Activated naive CD8-positive, alpha-beta T cell (primary cell): ENCODE data around the gene ULK4.
"Not testable (repeated sequence)": the region's sequence is repeated elsewhere in the genome, so short reads cannot be mapped to it uniquely, and the experiment has no call there.

Source experiments
- H3K27ac Mint-ChIP-seq: one replicate; pipeline ENCODE4 v1.8.0; 2021; ENCODE audit warnings: mixed read lengths
- H3K27me3 Mint-ChIP-seq: one replicate; pipeline ENCODE4 v1.8.0; 2021; ENCODE audit warnings: mixed read lengths
- H3K36me3 Mint-ChIP-seq: one replicate; pipeline ENCODE4 v1.8.0; 2021; ENCODE audit warnings: mixed read lengths
- H3K4me1 Mint-ChIP-seq: one replicate; pipeline ENCODE4 v1.8.0; 2021; ENCODE audit warnings: low read depth, mixed read lengths
- H3K4me3 Mint-ChIP-seq: one replicate; pipeline ENCODE4 v1.8.0; 2021; ENCODE audit warnings: mild to moderate bottlenecking, mixed read lengths
- H3K9me3 Mint-ChIP-seq: one replicate; pipeline ENCODE4 v1.8.0; 2021; ENCODE audit warnings: low read depth, mixed read lengths

The ULK4 gene

DNA sequence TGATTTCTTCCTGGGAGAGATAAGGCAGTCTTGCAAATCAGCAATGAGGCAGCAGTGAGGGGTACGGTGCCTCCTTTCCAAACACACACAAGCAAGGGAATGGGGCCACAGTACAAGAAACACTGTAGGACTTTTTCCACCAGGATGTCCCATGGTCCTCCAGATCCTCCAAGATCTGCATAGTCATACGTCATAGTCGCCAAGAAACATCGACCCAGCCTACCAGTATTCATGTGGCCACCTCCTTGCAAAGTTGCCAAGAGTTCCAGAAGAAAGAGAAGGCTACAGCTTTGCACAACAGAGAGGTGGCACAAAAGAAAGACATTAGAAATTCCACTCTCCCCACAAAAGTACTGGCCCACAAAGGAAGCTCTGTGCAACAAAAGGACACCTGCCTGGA, 504.7 kb downstream of the ULK4 start:
- H3K27me3 Mint-ChIP-seq: no peaks in the 10 kb centered on the region
- H3K4me3 Mint-ChIP-seq: no peak overlapping the region

DNA sequence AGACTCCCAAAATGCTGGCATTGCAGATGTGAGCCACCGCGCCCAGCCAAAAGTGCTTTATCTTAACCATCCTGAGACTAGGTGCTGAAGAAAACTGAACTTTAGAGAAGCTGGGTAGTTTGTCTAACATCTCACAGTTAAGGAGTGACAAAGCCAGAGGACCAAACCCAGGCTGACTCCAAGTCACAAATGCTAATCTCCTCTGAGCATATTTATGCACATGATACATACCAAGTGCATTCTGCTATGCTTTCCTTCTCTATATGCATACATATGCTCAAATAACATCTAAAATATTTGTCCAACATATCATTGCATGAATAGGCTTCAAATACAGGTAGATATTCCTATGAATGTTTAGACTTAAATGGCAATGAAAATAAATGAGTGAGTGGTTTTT, 505.7 kb downstream of the ULK4 start:
- Mint-ChIP-seq H3K27me3 (no peaks in the 10 kb centered on the region), H3K9me3 (no peaks in the 10 kb centered on the region), H3K4me1 (no peaks in the 10 kb centered on the region), H3K36me3 (peaks cover 22% of the 10 kb centered on the region), H3K4me3 (no peak overlapping the region), H3K27ac (no peak overlapping the region)

More for the DNA sequence above, 504.7 kb downstream of the ULK4 start:
- H3K4me1 Mint-ChIP-seq: no peaks in the 10 kb centered on the region
- no peaks in the 10 kb centered on the region for H3K9me3 Mint-ChIP-seq
- peaks cover 30% of the 10 kb centered on the region for H3K36me3 Mint-ChIP-seq
- H3K27ac Mint-ChIP-seq: no peak overlapping the region

DNA sequence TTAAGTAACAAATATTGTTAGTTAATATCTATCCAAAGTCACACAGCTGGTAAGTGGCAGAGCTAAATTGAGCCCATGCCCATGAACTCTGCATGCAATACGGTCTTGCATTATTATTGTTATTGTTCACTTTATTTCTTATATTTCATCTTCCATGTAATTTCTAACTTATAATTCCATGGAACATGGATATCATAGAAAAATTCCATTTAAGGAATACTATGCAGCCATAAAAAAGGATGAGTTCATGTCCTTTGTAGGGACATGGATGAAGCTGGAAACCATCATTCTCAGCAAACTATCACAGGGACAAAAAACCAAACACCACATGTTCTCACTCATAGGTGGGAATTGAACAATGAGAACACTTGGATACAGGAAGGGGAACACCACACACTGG, 508.3 kb downstream of the ULK4 start:
- H3K36me3 Mint-ChIP-seq: peaks cover 18% of the 10 kb centered on the region
- H3K27me3 Mint-ChIP-seq, H3K4me3 Mint-ChIP-seq: not testable (repeated sequence)

DNA sequence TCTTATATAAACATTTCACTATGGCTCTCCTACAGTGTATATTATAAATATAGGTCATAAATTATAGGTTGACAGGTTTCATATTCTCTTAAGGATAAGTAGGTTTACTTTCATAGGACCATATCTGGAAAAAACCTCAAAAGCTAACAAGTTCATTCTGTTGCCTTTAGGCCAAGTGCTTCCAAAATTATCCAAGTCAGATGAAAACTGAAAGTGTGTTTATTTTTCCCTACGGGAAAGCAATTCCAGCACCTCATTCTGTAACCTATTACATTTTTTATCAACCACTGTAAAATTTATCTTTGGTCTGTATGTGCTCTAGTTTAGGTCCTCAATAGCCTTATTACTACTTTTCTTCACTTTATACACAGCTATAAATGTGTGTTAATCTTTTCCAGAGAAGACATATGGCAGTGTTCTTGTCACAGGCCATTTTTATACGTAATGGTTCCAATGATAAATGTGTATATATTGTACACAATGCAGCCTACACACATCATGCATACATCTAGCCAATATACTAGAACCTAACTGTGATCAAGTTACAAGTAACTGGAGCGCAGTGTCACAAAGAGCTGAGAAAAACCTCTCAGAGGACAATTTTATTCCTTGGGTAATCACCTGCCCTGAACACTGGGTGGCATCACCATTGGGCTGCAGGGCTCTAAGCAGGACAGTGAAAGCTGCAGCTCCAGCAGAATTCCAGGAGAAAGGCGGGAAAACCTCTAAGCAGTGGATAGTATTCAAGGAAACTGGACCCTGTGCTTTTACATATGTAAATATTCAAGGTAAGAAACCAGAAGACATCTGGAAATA, 511.3 kb downstream of the ULK4 start:
- peaks cover 24% of the 10 kb centered on the region for H3K36me3 Mint-ChIP-seq
- no peaks in the 10 kb centered on the region for H3K27me3 Mint-ChIP-seq
- H3K27ac Mint-ChIP-seq: no peak overlapping the region
- no peaks in the 10 kb centered on the region for H3K9me3 Mint-ChIP-seq
- no peaks in the 10 kb centered on the region for H3K4me1 Mint-ChIP-seq
- H3K4me3 Mint-ChIP-seq: no peak overlapping the region

More for the DNA sequence above, 508.3 kb downstream of the ULK4 start:
- not testable (repeated sequence) for H3K27ac Mint-ChIP-seq, H3K4me1 Mint-ChIP-seq, H3K9me3 Mint-ChIP-seq

DNA sequence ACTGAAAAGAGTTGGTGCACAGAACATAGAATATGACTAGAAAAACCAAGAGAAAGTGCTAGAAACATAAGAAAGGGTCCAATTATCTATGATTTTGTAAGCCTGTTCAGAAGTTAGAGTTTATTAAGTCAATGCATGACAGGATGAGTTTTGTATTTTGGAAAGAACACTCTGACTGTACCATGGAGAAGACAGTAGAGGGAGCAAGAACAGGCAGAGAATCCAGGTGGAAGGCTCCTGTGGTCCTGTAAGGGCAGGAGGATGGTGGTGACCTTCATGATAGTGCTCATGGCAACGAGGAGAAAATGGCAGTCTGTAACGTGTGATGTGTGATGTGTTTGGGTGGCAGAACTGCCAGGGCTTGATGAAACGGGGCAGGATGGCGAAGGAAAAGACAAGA, 513.5 kb downstream of the ULK4 start:
- H3K9me3 Mint-ChIP-seq: no peaks in the 10 kb centered on the region
- H3K36me3 Mint-ChIP-seq: peaks cover 16% of the 10 kb centered on the region
- H3K27ac Mint-ChIP-seq: no peak overlapping the region
- no peak overlapping the region for H3K4me3 Mint-ChIP-seq
- no peaks in the 10 kb centered on the region for H3K4me1 Mint-ChIP-seq
- H3K27me3 Mint-ChIP-seq: no peaks in the 10 kb centered on the region

DNA sequence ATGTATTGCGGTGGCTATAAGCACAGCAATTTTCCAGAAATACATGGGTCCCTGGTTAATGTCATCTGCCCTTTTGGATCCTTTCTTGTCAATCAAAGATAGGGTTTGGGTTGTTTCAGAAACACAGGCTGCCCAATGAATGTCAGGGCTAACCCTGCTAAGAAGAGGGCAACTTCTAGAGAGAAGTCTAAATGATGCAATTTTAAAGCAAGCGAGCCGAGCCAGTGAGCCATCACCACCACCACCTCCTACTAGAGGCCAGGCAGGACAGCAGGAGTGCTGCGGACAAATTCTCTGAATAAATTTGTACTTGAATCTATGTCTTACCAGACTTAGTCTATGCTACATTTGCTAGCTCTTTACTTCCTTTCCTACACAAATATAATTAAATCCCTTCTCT, 514.2 kb downstream of the ULK4 start:
- Mint-ChIP-seq H3K9me3 (no peaks in the 10 kb centered on the region), H3K36me3 (peaks cover 12% of the 10 kb centered on the region), H3K4me1 (no peaks in the 10 kb centered on the region), H3K27me3 (no peaks in the 10 kb centered on the region), H3K27ac (no peak overlapping the region), H3K4me3 (no peak overlapping the region)

DNA sequence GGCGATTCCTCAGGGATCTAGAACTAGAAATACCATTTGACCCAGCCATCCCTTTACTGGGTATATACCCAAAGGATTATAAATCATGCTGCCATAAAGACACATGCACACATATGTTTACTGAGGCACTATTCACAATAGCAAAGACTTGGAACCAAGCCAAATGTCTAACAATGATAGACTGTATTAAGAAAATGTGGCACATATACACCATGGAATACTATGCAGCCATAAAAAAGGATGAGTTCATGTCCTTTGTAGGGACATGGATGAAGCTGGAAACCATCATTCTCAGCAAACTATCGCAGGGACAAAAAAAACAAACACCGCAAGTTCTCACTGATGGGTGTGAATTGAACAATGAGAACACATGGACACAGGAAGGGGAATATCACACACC, 515.6 kb downstream of the ULK4 start:
- H3K4me3 Mint-ChIP-seq, H3K27ac Mint-ChIP-seq, H3K9me3 Mint-ChIP-seq, H3K27me3 Mint-ChIP-seq, H3K4me1 Mint-ChIP-seq: not testable (repeated sequence)
- peaks cover 16% of the 10 kb centered on the region for H3K36me3 Mint-ChIP-seq

DNA sequence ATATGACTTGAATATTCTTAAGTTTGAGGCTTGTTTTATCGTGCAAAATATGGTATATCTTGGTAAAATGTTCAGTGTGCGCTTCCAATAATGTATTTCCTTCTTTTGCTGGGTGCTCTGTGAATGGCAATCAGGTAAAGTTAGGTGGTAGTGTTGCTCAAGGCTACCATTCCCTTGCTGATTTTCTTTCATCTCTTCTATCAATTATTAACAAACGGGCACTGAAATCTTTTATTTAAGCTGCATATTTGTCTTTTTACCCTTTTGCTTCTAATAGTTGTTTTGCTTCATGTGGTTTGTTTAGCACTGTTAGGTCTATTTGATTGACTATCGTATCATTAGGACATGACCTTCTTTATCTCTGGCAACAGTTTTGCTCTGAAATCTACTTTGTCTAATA, 520.3 kb downstream of the ULK4 start:
- peaks cover 13% of the 10 kb centered on the region for H3K9me3 Mint-ChIP-seq
- no peaks in the 10 kb centered on the region for H3K4me1 Mint-ChIP-seq
- peaks cover 17% of the 10 kb centered on the region for H3K36me3 Mint-ChIP-seq
- H3K4me3 Mint-ChIP-seq: no peak overlapping the region
- H3K27ac Mint-ChIP-seq: no peak overlapping the region
- H3K27me3 Mint-ChIP-seq: no peaks in the 10 kb centered on the region

DNA sequence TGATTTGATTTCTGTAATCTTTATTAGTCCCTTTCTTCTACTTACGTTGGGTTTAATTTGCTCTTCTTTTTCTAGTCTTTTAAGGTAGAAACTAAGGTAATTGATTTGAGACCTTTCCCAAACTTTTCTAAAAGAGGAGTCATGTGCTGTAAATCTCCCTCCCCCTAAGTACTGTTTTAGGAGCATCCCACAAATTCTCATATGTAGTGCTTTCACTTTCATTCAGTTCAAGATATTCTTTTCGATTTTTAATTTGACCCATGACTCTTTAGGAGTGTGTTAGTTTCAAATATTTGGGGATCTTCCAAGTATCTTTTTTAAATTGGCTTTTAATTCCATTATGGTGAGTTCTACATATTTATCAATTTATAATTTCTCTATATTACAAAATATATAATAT, 520.8 kb downstream of the ULK4 start:
- Mint-ChIP-seq H3K4me3 (no peak overlapping the region), H3K4me1 (no peaks in the 10 kb centered on the region), H3K9me3 (peaks cover 13% of the 10 kb centered on the region), H3K36me3 (peaks cover 17% of the 10 kb centered on the region), H3K27me3 (no peaks in the 10 kb centered on the region), H3K27ac (no peak overlapping the region)

DNA sequence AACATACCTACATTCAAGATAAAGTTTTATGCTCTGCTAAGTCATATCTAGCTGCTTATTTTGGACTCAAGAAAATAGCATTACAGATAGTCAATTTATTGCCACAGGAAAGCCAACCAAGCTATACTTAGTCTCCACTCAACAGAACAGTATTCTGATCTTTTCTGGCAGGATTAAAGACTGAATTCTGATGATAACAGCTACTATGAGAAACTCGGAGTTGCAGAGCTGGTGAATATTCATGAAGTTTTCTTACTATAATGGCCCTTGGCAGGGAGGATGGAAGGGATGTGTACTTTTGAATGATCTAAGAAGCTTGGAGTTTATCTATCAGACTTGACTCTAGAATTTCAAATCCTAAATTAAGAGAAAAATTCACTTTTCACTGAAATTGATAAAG, 524.9 kb downstream of the ULK4 start:
- H3K36me3 Mint-ChIP-seq: peaks cover 21% of the 10 kb centered on the region
- H3K27ac Mint-ChIP-seq: no peak overlapping the region
- H3K4me3 Mint-ChIP-seq: no peak overlapping the region
- no peaks in the 10 kb centered on the region for H3K4me1 Mint-ChIP-seq
- H3K27me3 Mint-ChIP-seq: no peaks in the 10 kb centered on the region
- peaks cover 11% of the 10 kb centered on the region for H3K9me3 Mint-ChIP-seq

DNA sequence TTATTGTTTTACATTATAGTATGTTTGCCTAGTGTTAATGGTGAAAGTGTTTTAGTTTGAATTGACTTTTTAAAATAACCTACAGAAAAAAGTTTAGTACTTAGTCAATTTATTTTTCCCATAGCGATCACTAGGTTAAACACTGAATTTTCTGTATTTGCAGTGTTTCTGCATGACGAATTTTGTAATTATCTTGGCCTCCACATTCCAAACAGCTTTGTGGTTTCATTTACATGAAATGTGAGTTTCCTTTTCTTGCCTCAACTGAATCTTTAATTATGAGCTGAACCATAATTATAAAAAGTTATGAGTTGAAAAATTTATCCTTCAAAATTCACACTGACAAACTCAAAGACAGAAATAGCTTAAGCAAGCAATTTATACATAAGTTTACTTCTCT, 527.1 kb downstream of the ULK4 start:
- Mint-ChIP-seq H3K9me3 (peaks cover under 1% of the 10 kb centered on the region), H3K27ac (no peak overlapping the region), H3K4me1 (no peaks in the 10 kb centered on the region), H3K36me3 (peaks cover 9% of the 10 kb centered on the region), H3K4me3 (no peak overlapping the region), H3K27me3 (no peaks in the 10 kb centered on the region)

DNA sequence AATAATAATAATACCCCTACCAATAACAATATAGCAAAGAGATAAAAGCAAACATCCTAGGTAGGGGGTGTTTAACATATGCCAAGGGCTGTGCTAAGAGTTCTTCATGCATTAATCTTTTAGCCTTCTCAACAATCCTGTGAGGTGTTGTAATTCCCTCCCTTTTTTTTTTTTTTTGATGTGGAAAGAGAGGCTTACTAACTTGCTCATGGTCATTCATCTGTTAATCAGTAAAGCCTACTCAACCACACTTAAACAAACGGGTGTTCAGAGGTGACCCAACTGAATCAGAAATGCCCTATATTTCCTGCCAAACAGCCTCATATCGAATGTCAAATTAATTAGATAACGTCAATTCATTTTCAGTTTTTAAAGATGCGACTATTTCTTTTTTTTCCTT, 530.5 kb downstream of the ULK4 start:
- no peaks in the 10 kb centered on the region for H3K4me1 Mint-ChIP-seq
- no peaks in the 10 kb centered on the region for H3K27me3 Mint-ChIP-seq
- H3K36me3 Mint-ChIP-seq: peaks cover 15% of the 10 kb centered on the region
- no peak overlapping the region for H3K27ac Mint-ChIP-seq
- H3K9me3 Mint-ChIP-seq: peaks cover 7% of the 10 kb centered on the region
- no peak overlapping the region for H3K4me3 Mint-ChIP-seq

DNA sequence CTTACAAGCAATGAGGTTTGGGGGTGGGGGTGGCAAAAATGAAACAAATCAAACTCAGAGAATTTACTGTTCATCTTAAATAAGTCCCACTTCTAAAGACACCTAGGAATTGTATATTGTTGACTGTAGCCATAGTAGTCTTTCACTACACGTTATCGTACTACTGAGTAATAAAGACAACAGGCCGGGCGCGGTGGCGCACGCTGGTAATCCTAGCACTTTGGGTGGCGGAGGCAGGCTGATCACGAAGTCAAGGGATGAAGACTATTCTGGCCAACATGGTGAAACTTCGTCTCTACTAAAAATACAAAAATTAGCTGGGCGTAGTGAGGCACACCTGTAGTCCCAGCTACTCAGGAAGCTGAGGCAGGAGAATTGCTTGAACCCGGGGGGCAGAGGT, 531.0 kb downstream of the ULK4 start:
- Mint-ChIP-seq H3K9me3 (peaks cover 9% of the 10 kb centered on the region), H3K27me3 (no peaks in the 10 kb centered on the region), H3K36me3 (peaks cover 18% of the 10 kb centered on the region), H3K4me1 (no peaks in the 10 kb centered on the region), H3K4me3 (no peak overlapping the region), H3K27ac (no peak overlapping the region)

DNA sequence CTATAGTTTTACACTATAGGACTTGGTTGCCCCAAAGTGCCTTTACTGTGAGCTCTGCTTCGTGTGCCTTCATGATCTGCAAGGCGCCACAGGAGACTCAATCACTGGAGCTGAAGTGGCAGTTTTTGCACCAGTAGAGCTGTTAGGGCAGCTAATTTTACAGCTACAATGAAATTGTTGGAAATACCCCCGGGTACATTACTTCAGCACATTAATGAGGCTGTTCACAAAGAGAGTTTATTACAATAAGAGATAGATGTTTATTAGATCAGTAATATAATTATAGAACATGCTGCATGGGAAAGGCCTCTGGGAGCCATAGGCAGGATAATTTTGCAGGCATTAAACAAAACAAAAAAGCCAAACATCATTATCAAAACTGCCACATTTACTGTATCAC, 531.5 kb downstream of the ULK4 start:
- H3K4me1 Mint-ChIP-seq: peaks cover under 1% of the 10 kb centered on the region
- H3K36me3 Mint-ChIP-seq: peaks cover 18% of the 10 kb centered on the region
- H3K9me3 Mint-ChIP-seq: peaks cover 9% of the 10 kb centered on the region
- H3K27ac Mint-ChIP-seq: no peak overlapping the region
- H3K27me3 Mint-ChIP-seq: no peaks in the 10 kb centered on the region
- no peak overlapping the region for H3K4me3 Mint-ChIP-seq

DNA sequence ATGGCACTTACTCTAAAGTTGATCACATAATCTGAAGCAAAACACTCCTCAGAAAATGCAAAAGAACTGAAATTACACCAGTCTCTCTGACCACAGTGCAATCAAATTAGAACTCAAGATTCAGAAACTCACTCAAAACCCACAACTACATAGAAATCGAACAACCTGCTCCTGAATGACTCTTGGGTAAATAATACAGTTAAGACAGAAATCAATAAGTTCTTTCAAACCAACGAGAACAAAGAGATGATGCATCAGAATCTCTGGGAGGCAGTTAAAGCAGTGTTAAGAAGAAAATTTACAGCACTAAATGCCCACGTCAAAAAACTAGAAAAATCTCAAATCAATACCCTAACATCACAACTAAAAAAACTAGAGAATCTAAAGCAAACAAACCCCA, 535.4 kb downstream of the ULK4 start:
- H3K36me3 Mint-ChIP-seq: peaks cover 14% of the 10 kb centered on the region
- H3K9me3 Mint-ChIP-seq: peaks cover 9% of the 10 kb centered on the region
- H3K27me3 Mint-ChIP-seq: no peaks in the 10 kb centered on the region
- no peak overlapping the region for H3K4me3 Mint-ChIP-seq
- peaks cover 10% of the 10 kb centered on the region for H3K4me1 Mint-ChIP-seq
- no peak overlapping the region for H3K27ac Mint-ChIP-seq
